GM12878 (cell line): ENCODE results near the gene DKKL1. TPM values are rescaled to one million over a fixed set of nuclear protein-coding genes. Genes with fewer than 3 reads are reported as not detected.

ENCODE experiments used
- ASH2L ChIP-seq: fragments of 300-600, 200-600 bp; sonication (generic); IDR thresholded peaks from 2 replicates; pipeline ENCODE4 v1.6.1; 2017; ENCODE audit warnings: low read depth, mild to moderate bottlenecking, borderline replicate concordance
- CHD4 ChIP-seq: fragments of 200-600 bp; sonication (generic); IDR thresholded peaks from 2 replicates; pipeline ENCODE4 v1.6.1; 2016; ENCODE audit warnings: mild to moderate bottlenecking
- EED ChIP-seq: sonication (generic); IDR thresholded peaks from 2 replicates; pipeline ENCODE4 v1.6.1; 2016; ENCODE audit warnings: antibody characterized with exemption, low read depth
- EZH2 ChIP-seq: IDR thresholded peaks from 2 replicates; pipeline ENCODE4 v1.6.1; 2012; ENCODE audit warnings: low read depth, mild to moderate bottlenecking, control low read depth, inconsistent platforms, low read length, borderline replicate concordance; ENCODE audit not compliant: control insufficient read depth
- HCFC1 ChIP-seq: fragments of 150-350 bp; IDR thresholded peaks from 2 replicates; pipeline ENCODE4 v1.6.1; 2014; ENCODE audit warnings: low read length
- HDGF ChIP-seq: fragments of 450-650 bp; IDR thresholded peaks from 2 replicates; pipeline ENCODE4 v1.6.1; 2016; ENCODE audit warnings: antibody characterized with exemption
- IKZF2 ChIP-seq, 2 experiments: fragments of 450-650 bp; IDR thresholded peaks; 2 replicates each; pipeline ENCODE4 v1.6.1; 2017; ENCODE audit warnings: mild to moderate bottlenecking in 2 of 2, moderate library complexity in 2 of 2
- JUND ChIP-seq: IDR thresholded peaks from 2 replicates; pipeline ENCODE4 v1.6.1; 2012; ENCODE audit warnings: low read depth, mild to moderate bottlenecking, low read length, improper control_type of control experiment, moderate library complexity
- MTA3 ChIP-seq: IDR thresholded peaks from 2 replicates; pipeline ENCODE4 v1.6.1; 2012; ENCODE audit warnings: low read length, inconsistent platforms, borderline replicate concordance
- NBN ChIP-seq: fragments of 450-650 bp; IDR thresholded peaks from 2 replicates; pipeline ENCODE4 v1.6.1; 2016
- RAD21 ChIP-seq: IDR thresholded peaks from 2 replicates; pipeline ENCODE4 v1.6.1; 2011; ENCODE audit warnings: mild to moderate bottlenecking, low read depth, low read length, moderate library complexity; ENCODE audit not compliant: insufficient read depth
- SIN3A ChIP-seq: IDR thresholded peaks from 2 replicates; pipeline ENCODE4 v1.6.1; 2012; ENCODE audit warnings: low read depth, low read length, improper control_type of control experiment
- SREBF2 ChIP-seq: IDR thresholded peaks from 2 replicates; pipeline ENCODE4 v1.6.1; 2012; ENCODE audit warnings: mild to moderate bottlenecking, low read length
- TARDBP ChIP-seq: IDR thresholded peaks from 2 replicates; pipeline ENCODE4 v1.6.1; 2016; ENCODE audit warnings: borderline replicate concordance
- TBL1XR1 ChIP-seq: IDR thresholded peaks from 2 replicates; pipeline ENCODE4 v1.6.1; 2012; ENCODE audit warnings: low read depth, low read length, improper control_type of control experiment
- polyA plus RNA-seq, 11 experiments: library from polyadenylated mRNA; depleted of rRNA in 4 of 11; unstranded in 6 of 11; stranded (reverse) in 5 of 11; fragments of >200 nt; fragmentation: Nextera tagmentation in 4 of 11; fragmentation: Illumina TruSeq in 1 of 11; extraction: Ambion mirVana in 4 of 11; extraction: Trizol in 1 of 11; gene quantifications; 1 replicate in 1 of 11; 2 replicates in 10 of 11; pipeline versions ENCODE4 v1.2.1 to v1.2.3, GENCODE V29; 2011 to 2016; ENCODE audit warnings: inconsistent platforms in 2 of 11, missing spikeins in 2 of 11, low read depth in 1 of 11
- total RNA-seq, 4 experiments: library from RNA; depleted of rRNA in 3 of 4; stranded (reverse); fragments of >200 nt in 3 of 4; fragmentation: Illumina TruSeq in 1 of 4; extraction: Trizol in 1 of 4; gene quantifications; 2 replicates each; pipeline versions ENCODE4 v1.2.1 to v1.2.3, GENCODE V29; 2013 to 2021
- TF ChIP-seq, protein P1 (sequence below): fragments of 150-350 bp; IDR thresholded peaks from 2 replicates; pipeline ENCODE4 v1.6.1; 2016; ENCODE audit warnings: low read depth, low read length
- TF ChIP-seq, protein P2 (sequence below), 3 experiments: IDR thresholded peaks in 2 of 3; conservative IDR thresholded peaks in 1 of 3; 2 replicates each; pipeline ENCODE4 v1.5.1; 2011; ENCODE audit warnings: low read depth in 3 of 3, low read length in 3 of 3, mild to moderate bottlenecking in 3 of 3, control low read depth in 2 of 3, moderate library complexity in 2 of 3, inconsistent platforms in 1 of 3, mixed read lengths in 1 of 3; ENCODE audit not compliant: control insufficient read depth in 2 of 3, insufficient read depth in 1 of 3; ENCODE audit errors: extremely low read depth in 1 of 3
- TF ChIP-seq, protein P3 (sequence below): fragments of 450-650 bp; IDR thresholded peaks from 2 replicates; pipeline ENCODE4 v1.6.1; 2017; ENCODE audit warnings: mild to moderate bottlenecking, low read depth, inconsistent platforms; ENCODE audit not compliant: poor library complexity, severe bottlenecking
- TF ChIP-seq, protein P4 (sequence below): IDR thresholded peaks from 2 replicates; pipeline ENCODE4 v1.6.1; 2011; ENCODE audit warnings: low read depth, mild to moderate bottlenecking, low read length, moderate library complexity, borderline replicate concordance; ENCODE audit errors: extremely low read depth

The DKKL1 gene
- total and polyA plus RNA-seq, 10 of the 15 experiments (the other 5 are each of a cell fraction or from before 2014, with no cell fraction given): not detected

DNA sequence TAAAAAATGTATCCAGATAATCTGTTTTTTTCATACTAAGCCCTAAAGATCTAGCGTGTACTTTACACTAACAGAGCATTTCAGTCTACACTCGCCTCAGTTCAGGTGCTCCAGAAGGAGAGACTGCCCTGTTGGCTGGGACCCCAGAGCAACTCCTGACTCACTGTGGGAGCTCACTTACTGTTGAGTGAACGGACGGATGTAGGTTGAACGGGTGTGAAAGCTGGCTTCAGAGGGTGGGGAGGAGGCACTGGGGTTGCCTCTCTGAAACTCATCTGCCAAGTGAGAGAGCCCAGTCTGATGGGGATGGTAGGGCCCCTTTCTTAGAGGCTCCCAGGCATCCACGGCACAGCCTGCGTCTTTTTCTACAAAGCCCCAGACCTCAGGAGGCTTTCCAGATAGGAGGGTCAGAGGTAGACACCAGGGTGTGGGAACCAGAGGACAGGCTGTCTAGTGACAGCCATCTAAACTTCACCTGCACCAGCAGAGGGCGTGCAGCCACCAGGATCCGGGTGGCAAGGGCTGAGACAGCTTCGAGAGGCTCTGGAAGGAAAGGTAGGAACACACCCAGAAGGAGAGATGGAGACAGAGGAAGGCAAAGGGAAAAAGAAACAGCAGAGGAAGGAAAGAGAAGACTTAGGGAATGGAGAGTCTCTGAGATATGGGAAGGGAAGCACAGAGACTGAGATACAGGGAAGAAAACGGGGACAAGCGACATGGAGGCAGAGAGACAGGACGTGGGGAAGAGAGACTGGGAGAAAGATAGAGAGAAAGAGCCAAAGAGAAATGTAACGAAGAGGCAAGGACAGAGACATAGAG lies 28.1 kb downstream of the DKKL1 start (continued):
- TF ChIP-seq, protein P1, sequence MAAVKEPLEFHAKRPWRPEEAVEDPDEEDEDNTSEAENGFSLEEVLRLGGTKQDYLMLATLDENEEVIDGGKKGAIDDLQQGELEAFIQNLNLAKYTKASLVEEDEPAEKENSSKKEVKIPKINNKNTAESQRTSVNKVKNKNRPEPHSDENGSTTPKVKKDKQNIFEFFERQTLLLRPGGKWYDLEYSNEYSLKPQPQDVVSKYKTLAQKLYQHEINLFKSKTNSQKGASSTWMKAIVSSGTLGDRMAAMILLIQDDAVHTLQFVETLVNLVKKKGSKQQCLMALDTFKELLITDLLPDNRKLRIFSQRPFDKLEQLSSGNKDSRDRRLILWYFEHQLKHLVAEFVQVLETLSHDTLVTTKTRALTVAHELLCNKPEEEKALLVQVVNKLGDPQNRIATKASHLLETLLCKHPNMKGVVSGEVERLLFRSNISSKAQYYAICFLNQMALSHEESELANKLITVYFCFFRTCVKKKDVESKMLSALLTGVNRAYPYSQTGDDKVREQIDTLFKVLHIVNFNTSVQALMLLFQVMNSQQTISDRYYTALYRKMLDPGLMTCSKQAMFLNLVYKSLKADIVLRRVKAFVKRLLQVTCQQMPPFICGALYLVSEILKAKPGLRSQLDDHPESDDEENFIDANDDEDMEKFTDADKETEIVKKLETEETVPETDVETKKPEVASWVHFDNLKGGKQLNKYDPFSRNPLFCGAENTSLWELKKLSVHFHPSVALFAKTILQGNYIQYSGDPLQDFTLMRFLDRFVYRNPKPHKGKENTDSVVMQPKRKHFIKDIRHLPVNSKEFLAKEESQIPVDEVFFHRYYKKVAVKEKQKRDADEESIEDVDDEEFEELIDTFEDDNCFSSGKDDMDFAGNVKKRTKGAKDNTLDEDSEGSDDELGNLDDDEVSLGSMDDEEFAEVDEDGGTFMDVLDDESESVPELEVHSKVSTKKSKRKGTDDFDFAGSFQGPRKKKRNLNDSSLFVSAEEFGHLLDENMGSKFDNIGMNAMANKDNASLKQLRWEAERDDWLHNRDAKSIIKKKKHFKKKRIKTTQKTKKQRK: no peak
- TF ChIP-seq HCFC1 (peak; percentile 44; the same call in 1 of the 2 replicates), SIN3A (no peak), CHD4 (no peak), HDGF (peak; percentile 87; the same call in 1 of the 2 replicates), TBL1XR1 (peak; percentile 63; the same call in 1 of the 2 replicates), RAD21 (peak; percentile 97), ASH2L (no peak), MTA3 (no peak), SREBF2 (no peak), JUND (no peak), EED (no peak), NBN (peak; percentile 91), TARDBP (no peak), IKZF2 (IDR thresholded peaks at IDR 0.05) (peak; percentile 61 to 67; a peak in 2 of 4 replicates), EZH2 (no peak)
- TF ChIP-seq, protein P2, sequence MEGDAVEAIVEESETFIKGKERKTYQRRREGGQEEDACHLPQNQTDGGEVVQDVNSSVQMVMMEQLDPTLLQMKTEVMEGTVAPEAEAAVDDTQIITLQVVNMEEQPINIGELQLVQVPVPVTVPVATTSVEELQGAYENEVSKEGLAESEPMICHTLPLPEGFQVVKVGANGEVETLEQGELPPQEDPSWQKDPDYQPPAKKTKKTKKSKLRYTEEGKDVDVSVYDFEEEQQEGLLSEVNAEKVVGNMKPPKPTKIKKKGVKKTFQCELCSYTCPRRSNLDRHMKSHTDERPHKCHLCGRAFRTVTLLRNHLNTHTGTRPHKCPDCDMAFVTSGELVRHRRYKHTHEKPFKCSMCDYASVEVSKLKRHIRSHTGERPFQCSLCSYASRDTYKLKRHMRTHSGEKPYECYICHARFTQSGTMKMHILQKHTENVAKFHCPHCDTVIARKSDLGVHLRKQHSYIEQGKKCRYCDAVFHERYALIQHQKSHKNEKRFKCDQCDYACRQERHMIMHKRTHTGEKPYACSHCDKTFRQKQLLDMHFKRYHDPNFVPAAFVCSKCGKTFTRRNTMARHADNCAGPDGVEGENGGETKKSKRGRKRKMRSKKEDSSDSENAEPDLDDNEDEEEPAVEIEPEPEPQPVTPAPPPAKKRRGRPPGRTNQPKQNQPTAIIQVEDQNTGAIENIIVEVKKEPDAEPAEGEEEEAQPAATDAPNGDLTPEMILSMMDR (IDR thresholded peaks at IDR 0.05 in 2 of 3, conservative IDR thresholded peaks at IDR 0.05 in 1 of 3; ENCODE audit: control insufficient read depth in 2 of 3, extremely low read depth in 1 of 3, insufficient read depth in 1 of 3, low read depth in 3 of 3, low read length in 3 of 3): peak; percentile 84 to 97 (median 90); a peak in 5 of 6 replicates
- TF ChIP-seq, protein P3, sequence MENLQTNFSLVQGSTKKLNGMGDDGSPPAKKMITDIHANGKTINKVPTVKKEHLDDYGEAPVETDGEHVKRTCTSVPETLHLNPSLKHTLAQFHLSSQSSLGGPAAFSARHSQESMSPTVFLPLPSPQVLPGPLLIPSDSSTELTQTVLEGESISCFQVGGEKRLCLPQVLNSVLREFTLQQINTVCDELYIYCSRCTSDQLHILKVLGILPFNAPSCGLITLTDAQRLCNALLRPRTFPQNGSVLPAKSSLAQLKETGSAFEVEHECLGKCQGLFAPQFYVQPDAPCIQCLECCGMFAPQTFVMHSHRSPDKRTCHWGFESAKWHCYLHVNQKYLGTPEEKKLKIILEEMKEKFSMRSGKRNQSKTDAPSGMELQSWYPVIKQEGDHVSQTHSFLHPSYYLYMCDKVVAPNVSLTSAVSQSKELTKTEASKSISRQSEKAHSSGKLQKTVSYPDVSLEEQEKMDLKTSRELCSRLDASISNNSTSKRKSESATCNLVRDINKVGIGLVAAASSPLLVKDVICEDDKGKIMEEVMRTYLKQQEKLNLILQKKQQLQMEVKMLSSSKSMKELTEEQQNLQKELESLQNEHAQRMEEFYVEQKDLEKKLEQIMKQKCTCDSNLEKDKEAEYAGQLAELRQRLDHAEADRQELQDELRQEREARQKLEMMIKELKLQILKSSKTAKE: peak; percentile 60
- TF ChIP-seq, protein P4, sequence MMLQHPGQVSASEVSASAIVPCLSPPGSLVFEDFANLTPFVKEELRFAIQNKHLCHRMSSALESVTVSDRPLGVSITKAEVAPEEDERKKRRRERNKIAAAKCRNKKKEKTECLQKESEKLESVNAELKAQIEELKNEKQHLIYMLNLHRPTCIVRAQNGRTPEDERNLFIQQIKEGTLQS: no peak
